Stimulated activated CD8-positive, alpha-beta memory T cell treated with anti-CD3 and anti-CD28 coated beads, Interleukin-15, amount 100 ng/mL, for 1 hour (primary cell): ENCODE data around the gene GGTLC2.
"Not testable (repeated sequence)": the region's sequence is repeated elsewhere in the genome, so short reads cannot be mapped to it uniquely, and the experiment has no call there.

Source experiments
- DNase-seq: peaks from one replicate; pipeline ENCODE4 v3.0.0-alpha.2; 2020; ENCODE audit warnings: low read depth

Gene GGTLC2

DNA sequence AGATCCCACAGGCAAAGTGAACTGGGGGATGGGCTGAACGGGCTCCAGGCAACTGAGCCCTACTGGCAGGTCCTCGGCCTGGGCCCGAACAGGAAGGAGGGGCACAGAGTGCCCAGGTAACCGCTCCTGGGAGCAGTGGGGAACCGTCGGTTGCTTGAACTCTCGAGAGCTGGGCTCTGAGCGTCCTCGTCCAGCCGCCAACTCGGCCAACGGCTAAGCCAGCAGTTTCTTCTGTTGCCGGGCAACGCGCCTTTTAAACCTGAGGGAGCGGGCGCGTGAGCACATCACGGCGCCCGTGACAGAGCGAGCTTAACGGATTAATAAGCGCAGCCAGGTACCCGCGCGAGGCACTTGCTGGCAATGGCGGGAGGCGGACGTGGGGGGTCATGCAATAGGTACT lies at the start of gene GGTLC2:
GGTLC2 (plus strand) TSS at position 301 of the 400 bp plus-strand sequence. CDS start 1,732 bp downstream, outside the sequence.
- not testable (repeated sequence) for DNase-seq

GRCh38 chr22:22595001-22595835 lies 49.2 kb upstream of the GGTLC2 start:
- DNase-seq: no peak

DNA sequence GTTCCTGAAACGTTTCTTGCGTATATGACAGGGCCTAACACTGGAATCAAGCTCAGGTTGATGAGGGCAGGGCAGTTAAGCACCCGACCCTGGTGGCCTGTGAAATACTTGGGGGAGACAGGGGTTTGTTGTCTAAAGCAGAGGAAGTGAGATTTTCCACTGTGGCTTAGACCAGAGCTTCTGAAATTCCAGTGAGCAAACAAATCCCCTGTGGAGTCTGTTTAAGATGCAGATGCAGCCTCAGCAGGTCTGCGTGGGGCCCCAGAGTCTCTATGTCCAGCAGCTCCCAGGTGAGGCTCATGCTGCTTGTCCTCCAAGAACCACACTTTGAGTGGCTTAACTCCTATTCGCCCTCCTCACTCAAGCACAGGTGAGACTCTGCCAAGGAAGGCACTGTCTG lies 46.3 kb upstream of the GGTLC2 start:
- DNase-seq: no peak

DNA sequence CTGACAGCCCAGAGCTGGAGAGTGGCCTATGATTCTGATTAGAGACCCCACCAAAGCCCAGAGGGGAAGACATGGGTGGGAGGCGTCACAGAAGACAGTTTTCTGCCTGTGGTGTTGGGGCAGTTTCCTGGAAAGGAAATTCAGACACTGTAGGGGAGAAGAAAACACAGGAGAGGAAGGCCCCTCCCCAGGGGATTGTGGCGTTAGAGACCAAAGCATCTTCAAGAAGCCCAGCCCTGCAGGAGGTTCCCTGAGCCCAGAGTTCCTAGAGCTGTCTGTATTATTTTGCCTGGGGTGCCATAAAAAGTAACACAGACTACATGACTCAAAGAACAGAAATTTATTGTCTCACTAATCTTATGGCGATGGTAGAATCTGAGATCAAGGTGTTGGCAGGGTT lies 45.2 kb upstream of the GGTLC2 start:
- no peak for DNase-seq

- DNase-seq: no peak
Measured at GRCh38 chr22:22600531-22601261, 43.7 kb upstream of the GGTLC2 start.

DNA sequence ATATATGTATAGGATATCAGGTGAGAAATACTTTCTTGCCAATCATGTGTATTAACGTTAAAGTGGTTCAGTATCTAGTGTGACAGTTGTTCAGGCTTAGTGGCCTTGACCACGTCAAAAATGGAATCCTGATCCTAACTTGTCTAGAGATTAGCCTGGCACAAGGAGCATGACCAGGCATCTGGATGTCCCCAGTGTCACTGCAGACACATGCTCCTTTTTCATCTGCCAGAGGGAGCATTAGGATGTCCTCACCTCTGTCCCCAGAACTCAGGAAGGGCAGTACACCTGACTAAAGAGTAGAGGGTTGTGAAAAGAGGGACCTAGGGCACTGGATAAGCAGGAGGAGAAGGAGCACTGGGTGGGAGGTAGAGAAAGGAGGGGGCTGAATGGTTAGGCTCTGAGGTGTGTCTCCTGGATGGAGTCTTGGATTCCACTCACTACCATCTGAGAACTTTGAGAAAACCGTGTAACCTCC lies 40.9 kb upstream of the GGTLC2 start:
- DNase-seq: no peak

- no peak for DNase-seq
Measured at GRCh38 chr22:22604326-22605073, 39.9 kb upstream of the GGTLC2 start.

DNA sequence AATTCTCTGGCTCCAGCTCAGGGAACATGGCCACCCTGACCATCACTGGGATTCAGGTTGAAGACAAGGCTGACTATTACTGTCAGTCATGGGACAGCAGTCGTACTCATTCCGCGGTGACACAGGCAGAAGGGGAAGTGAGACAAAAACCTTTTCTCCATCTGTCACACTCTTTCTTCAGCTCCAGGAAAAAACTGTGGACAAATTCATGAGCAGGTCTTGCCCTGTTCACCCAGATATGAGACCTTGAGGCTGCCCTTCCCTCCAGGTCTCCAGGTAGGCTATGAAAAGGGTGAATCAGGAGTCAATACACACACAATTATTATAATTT lies 39.4 kb upstream of the GGTLC2 start:
- DNase-seq: no peak

- DNase-seq: not testable (repeated sequence)
Measured at GRCh38 chr22:22608022-22608421, 36.4 kb upstream of the GGTLC2 start.

DNA sequence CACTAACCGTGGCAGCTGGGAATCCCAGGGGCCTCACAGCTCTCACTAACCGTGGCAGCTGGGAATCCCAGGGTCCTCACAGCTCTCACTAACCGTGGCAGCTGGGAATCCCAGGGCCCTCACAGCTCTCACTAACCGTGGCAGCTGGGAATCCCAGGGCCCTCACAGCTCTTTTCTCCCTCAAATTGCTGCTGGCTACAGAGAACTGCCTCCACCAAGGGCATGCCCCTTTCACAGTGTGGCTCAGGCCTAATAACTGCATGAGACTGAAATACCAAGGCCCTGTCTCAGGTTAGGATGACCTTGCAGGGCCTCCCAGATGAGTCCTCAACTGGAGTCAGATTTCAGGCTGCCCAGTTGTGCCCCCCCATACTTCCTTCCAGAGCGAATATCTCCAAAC lies 35.1 kb upstream of the GGTLC2 start:
- DNase-seq: no peak

DNA sequence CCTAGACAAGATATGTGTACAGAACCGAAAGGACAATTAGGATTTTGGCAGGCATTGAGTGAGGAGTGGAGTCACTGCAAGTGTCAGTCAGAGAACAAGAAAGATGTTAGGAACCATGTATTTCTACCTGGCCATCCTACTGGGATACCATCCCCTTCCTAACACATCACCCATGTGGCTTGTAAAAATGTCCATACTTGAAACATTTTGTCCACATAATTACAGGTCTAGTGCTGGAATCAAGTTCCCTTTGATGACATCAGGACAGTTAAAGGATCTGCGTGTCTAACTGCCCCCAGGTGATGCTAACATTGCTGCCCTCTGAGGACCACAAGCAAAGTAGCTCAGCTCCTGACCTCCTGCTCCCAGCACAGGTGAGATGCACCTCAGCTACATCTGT lies 31.9 kb upstream of the GGTLC2 start:
- DNase-seq: no peak

DNA sequence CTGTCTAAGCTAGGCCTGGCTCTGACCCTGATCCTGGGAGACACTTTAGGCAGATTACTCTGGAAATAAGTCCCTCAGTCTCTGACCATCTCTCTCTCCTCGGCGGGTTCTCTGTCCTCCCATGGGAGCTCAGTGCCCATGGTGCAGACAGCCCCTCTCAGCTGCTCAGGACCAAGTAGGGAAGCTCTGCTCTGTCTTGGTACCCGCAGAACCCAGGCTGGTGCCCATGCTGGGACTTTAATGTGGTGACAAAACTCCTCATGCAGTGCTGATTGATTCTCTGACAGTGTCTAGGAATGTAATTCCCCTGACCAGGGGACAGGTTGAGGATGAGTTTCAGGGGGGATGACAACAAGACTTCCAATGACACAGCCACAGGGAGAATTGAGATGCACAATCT lies 30.3 kb upstream of the GGTLC2 start:
- DNase-seq: no peak

GRCh38 chr22:22616636-22617035 lies 27.8 kb upstream of the GGTLC2 start:
- DNase-seq: no peak

GRCh38 chr22:22618448-22618847 lies 26.0 kb upstream of the GGTLC2 start:
- DNase-seq: no peak

GRCh38 chr22:22618923-22619322 lies 25.5 kb upstream of the GGTLC2 start:
- DNase-seq: no peak

- no peak for DNase-seq
Measured at GRCh38 chr22:22619765-22620414, 24.5 kb upstream of the GGTLC2 start.

GRCh38 chr22:22628546-22629495 lies 15.6 kb upstream of the GGTLC2 start:
- not testable (repeated sequence) for DNase-seq

GRCh38 chr22:22631223-22631652 lies 13.2 kb upstream of the GGTLC2 start:
- not testable (repeated sequence) for DNase-seq

GRCh38 chr22:22632226-22632625 lies 12.2 kb upstream of the GGTLC2 start:
- DNase-seq: not testable (repeated sequence)

DNA sequence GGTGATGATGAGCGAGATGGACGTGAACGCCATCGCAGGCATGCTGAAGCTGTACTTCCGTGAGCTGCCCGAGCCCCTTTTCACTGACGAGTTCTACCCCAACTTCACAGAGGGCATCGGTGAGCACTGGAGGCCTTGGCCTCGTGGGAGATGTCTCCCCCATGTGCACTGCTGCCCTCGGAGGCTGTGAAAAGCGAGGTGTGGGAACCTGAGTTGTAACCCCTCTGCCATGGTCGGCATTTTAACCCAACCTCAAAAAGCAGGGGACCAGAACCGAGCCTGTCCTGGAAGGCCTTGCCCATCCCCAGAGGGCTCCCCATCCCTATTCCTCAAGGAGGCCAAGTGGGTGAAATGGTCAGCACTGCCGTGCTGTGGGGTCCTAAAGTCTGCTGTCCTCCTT lies 10.9 kb upstream of the GGTLC2 start:
- DNase-seq: not testable (repeated sequence)

GRCh38 chr22:22636260-22636659 lies 8.2 kb upstream of the GGTLC2 start:
- not testable (repeated sequence) for DNase-seq
